Mammary epithelial cell (primary cell): ENCODE data around the gene FAAP100.

Experiments used
- CTCF ChIP-seq, 2 donors: IDR thresholded peaks in 1 of 2; conservative IDR thresholded peaks in 1 of 2; 2 replicates each; pipeline ENCODE4 v1.5.1; 2011 to 2012; ENCODE audit warnings: inconsistent platforms in 2 of 2, low read length in 2 of 2, mild to moderate bottlenecking in 2 of 2, control low read depth in 1 of 2, low read depth in 1 of 2; ENCODE audit not compliant: insufficient read depth in 1 of 2; ENCODE audit errors: extremely low read depth in 1 of 2
- EZH2 ChIP-seq: IDR thresholded peaks from 2 replicates; pipeline ENCODE4 v1.6.1; 2012; ENCODE audit warnings: low read length, inconsistent platforms, borderline replicate concordance

GRCh38 chr17:81511804-81512561 lies 40.2 kb downstream of the FAAP100 start:
- TF ChIP-seq EZH2: no peak
- TF ChIP-seq CTCF (conservative IDR thresholded peaks at IDR 0.05 in 1 of 2, IDR thresholded peaks at IDR 0.05 in 1 of 2; ENCODE audit: extremely low read depth in 1 of 2, insufficient read depth in 1 of 2, low read depth in 1 of 2, low read length in 2 of 2): no peak
